Measurements from ENCODE around the gene TBL1XR1.
"Not testable (repeated sequence)": the region's sequence is repeated elsewhere in the genome, so short reads cannot be mapped to it uniquely, and the experiment has no call there.

Gene TBL1XR1

GRCh38 chr3:177208223-177208622 is 10.9 kb upstream of the TBL1XR1 start:
- no peak for DNase-seq

- no peak for DNase-seq
Observed at GRCh38 chr3:177206936-177207335, 9.7 kb upstream of the TBL1XR1 start.

GRCh38 chr3:177203689-177204395 is 6.6 kb upstream of the TBL1XR1 start:
- DNase-seq, result no peak

GRCh38 chr3:177203016-177203415 is 5.7 kb upstream of the TBL1XR1 start:
- DNase-seq, result not testable (repeated sequence)

GRCh38 chr3:177201700-177202397 is 4.6 kb upstream of the TBL1XR1 start:
- no peak for DNase-seq

- no peak for DNase-seq
Observed at GRCh38 chr3:177199206-177199760, 2.0 kb upstream of the TBL1XR1 start.

- DNase-seq, result no peak
Observed at GRCh38 chr3:177197727-177198460, 612 bp upstream of the TBL1XR1 start.

GRCh38 chr3:177196456-177197040 is 734 bp downstream of the TBL1XR1 start:
- DNase-seq, result peak; percentile 76

GRCh38 chr3:177196008-177196455 is 1.2 kb downstream of the TBL1XR1 start:
- DNase-seq, result no peak

- DNase-seq, result no peak
Observed at GRCh38 chr3:177195242-177195991, 1.9 kb downstream of the TBL1XR1 start.

GRCh38 chr3:177194299-177194698 is 3.0 kb downstream of the TBL1XR1 start:
- no peak for DNase-seq

GRCh38 chr3:177193688-177194268 is 3.5 kb downstream of the TBL1XR1 start:
- no peak for DNase-seq

GRCh38 chr3:177193275-177193674 is 4.0 kb downstream of the TBL1XR1 start:
- not testable (repeated sequence) for DNase-seq

GRCh38 chr3:177190756-177191681 is 6.3 kb downstream of the TBL1XR1 start:
- no peak for DNase-seq

- not testable (repeated sequence) for DNase-seq
Observed at GRCh38 chr3:177190184-177190583, 7.1 kb downstream of the TBL1XR1 start.

- DNase-seq, result not testable (repeated sequence)
Observed at GRCh38 chr3:177188325-177188724, 9.0 kb downstream of the TBL1XR1 start.

- no peak for DNase-seq
Observed at GRCh38 chr3:177186306-177186705, 11.0 kb downstream of the TBL1XR1 start.

GRCh38 chr3:177185035-177185574 is 12.2 kb downstream of the TBL1XR1 start:
- DNase-seq, result no peak

GRCh38 chr3:177184602-177185001 is 12.7 kb downstream of the TBL1XR1 start:
- not testable (repeated sequence) for DNase-seq

GRCh38 chr3:177182352-177182751 is 14.9 kb downstream of the TBL1XR1 start:
- no peak for DNase-seq

Measured in left hindlimb (tissue), 1 donor.